Gastrocnemius medialis (tissue), 4 donors: ENCODE data around the gene SGK1. TPM values are rescaled to one million over a fixed set of nuclear protein-coding genes. Genes with fewer than 3 reads are reported as not detected.

Source experiments
- ATAC-seq, 2 donors: fragments of 150-250 bp; one replicate each; pipeline ENCODE4 v1.9.1; 2016
- DNase-seq, 2 donors: peaks; one replicate each; pipeline ENCODE4 v3.0.0-alpha.2; 2019
- H3K27ac ChIP-seq, 4 donors: fragments of 200-600 bp; sonication (generic); 1 replicate in 1 of 4; 2 replicates in 3 of 4; pipeline ENCODE4 v1.5.1; 2016 to 2018; ENCODE audit warnings: mild to moderate bottlenecking in 2 of 4, moderate library complexity in 1 of 4
- H3K27me3 ChIP-seq, 3 donors: fragments of 200-600 bp; sonication (generic) in 2 of 3; 1 replicate in 1 of 3; 2 replicates in 2 of 3; pipeline versions ENCODE4 v1.5.1 to v1.6.0; 2016 to 2019; ENCODE audit warnings: mild to moderate bottlenecking in 1 of 3, moderate library complexity in 1 of 3
- H3K36me3 ChIP-seq, 2 donors: fragments of 200-600 bp; sonication (generic) in 1 of 2; one replicate each; pipeline ENCODE4 v1.5.1; 2017 to 2018
- H3K4me1 ChIP-seq, 2 donors: fragments of 200-600 bp; sonication (generic) in 1 of 2; one replicate each; pipeline ENCODE4 v1.5.1; 2016 to 2017; ENCODE audit warnings: mild to moderate bottlenecking in 2 of 2
- H3K4me3 ChIP-seq, 4 donors: fragments of 200-600 bp; sonication (generic) in 3 of 4; 1 replicate in 1 of 4; 2 replicates in 3 of 4; pipeline ENCODE4 v1.5.1; 2016 to 2019; ENCODE audit warnings: mild to moderate bottlenecking in 2 of 4
- H3K9me3 ChIP-seq, 3 donors: fragments of 200-600 bp; sonication (generic) in 2 of 3; 1 replicate in 1 of 3; 2 replicates in 2 of 3; pipeline ENCODE4 v1.5.1; 2016 to 2019
- POLR2A ChIP-seq, 2 donors: fragments of 450-650 bp; IDR thresholded peaks; one replicate each; pipeline ENCODE4 v1.6.1; 2017; ENCODE audit warnings: antibody characterized with exemption in 2 of 2, mild to moderate bottlenecking in 2 of 2, moderate library complexity in 2 of 2
- in situ Hi-C, 4 donors: fragments of 200-750 bp; cut with MboI; loops; one replicate each; pipeline versions ENCODE4 v1.15.0 to v1.8.0; 2017; ENCODE audit warnings: low sequenced_read_pairs in 4 of 4
- intact Hi-C: fragments of 100-400 bp; cut with DNase I; formaldehyde crosslinking; loops from one replicate; pipeline ENCODE4 v1.15.1; 2023; ENCODE audit warnings: low total_unique reads
- total RNA-seq, 4 donors: library from RNA; depleted of rRNA; stranded (reverse); fragments of >200 nt; gene quantifications; one replicate each; pipeline versions ENCODE4 v1.1.0 to v1.2.3, GENCODE V29; 2016
- TF ChIP-seq, protein P1 (sequence below), 5 experiments: fragments of 450-650 bp in 3 of 5; fragments of 200-600 bp in 2 of 5; sonication (generic) in 2 of 5; IDR thresholded peaks in 4 of 5; conservative IDR thresholded peaks in 1 of 5; 1 replicate in 4 of 5; 2 replicates in 1 of 5; pipeline ENCODE4 v1.5.1; 2016 to 2019; ENCODE audit warnings: antibody characterized with exemption in 5 of 5, mild to moderate bottlenecking in 3 of 5, moderate library complexity in 3 of 5

Gene SGK1
- total RNA-seq, 4 donors from 2014 or later, result 43.7 to 100 (median 56.2) TPM

DNA sequence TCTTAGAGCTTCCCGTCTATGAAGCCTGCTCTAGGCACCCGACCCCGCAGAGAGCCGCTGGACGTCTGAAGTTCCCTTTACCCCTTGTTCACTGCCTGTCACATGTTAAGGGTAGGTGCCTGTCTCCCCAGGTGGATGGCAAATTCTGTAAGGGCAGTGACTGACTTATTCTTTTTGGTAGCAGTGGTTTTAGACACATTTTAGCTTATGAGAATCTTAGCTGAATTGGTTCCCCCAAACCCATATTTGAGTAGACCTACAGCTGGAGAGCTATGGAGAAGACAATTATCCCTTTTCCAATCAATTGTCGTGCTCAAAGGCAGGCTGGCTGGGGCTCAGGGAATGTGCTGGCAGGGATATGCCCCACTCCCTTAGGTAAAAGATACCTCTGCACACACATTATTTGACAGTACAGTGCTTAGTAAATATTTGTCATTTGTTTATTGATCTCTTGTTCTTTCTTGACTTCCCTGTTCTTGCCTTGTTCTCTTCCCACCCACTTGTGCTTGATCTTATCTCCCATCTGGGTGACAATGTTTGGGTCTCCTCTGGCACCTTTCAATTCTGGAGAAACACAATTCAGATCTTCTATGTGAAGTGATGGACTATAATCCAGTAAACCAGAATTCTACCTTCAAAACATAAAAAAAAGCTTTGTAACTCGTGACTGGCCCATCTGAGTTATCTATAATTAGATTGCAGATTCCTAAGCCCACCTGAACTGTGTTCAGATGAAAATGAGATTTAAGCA, 151.2 kb downstream of the SGK1 start:
- ATAC-seq (no peak), DNase-seq (no peak)
- Histone ChIP-seq H3K4me3 (no peak overlapping the region), H3K36me3 (peaks cover 0 to 25% of the 10 kb centered on the region in 2 donors), H3K4me1 (peaks cover 22 to 27% of the 10 kb centered on the region in 2 donors), H3K27ac (peak overlapping the region in 3 of 4 donors; percentile 2 to 39 (median 7)), H3K27me3 (no peaks in the 10 kb centered on the region), H3K9me3 (no peaks in the 10 kb centered on the region)
- intact Hi-C loops (no loop called here), in situ Hi-C loops (loop anchor here in 1 of 4 donors (10.0 to 25.0 kb wide), 2 partner anchors 658 to 721 kb away; no protein-coding TSS in a partner anchor)
- TF ChIP-seq, protein P1, sequence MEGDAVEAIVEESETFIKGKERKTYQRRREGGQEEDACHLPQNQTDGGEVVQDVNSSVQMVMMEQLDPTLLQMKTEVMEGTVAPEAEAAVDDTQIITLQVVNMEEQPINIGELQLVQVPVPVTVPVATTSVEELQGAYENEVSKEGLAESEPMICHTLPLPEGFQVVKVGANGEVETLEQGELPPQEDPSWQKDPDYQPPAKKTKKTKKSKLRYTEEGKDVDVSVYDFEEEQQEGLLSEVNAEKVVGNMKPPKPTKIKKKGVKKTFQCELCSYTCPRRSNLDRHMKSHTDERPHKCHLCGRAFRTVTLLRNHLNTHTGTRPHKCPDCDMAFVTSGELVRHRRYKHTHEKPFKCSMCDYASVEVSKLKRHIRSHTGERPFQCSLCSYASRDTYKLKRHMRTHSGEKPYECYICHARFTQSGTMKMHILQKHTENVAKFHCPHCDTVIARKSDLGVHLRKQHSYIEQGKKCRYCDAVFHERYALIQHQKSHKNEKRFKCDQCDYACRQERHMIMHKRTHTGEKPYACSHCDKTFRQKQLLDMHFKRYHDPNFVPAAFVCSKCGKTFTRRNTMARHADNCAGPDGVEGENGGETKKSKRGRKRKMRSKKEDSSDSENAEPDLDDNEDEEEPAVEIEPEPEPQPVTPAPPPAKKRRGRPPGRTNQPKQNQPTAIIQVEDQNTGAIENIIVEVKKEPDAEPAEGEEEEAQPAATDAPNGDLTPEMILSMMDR (IDR thresholded peaks at IDR 0.05 in 4 of 5, conservative IDR thresholded peaks at IDR 0.05 in 1 of 5), result no peak
- TF ChIP-seq POLR2A (IDR thresholded peaks at IDR 0.05), result no peak

DNA sequence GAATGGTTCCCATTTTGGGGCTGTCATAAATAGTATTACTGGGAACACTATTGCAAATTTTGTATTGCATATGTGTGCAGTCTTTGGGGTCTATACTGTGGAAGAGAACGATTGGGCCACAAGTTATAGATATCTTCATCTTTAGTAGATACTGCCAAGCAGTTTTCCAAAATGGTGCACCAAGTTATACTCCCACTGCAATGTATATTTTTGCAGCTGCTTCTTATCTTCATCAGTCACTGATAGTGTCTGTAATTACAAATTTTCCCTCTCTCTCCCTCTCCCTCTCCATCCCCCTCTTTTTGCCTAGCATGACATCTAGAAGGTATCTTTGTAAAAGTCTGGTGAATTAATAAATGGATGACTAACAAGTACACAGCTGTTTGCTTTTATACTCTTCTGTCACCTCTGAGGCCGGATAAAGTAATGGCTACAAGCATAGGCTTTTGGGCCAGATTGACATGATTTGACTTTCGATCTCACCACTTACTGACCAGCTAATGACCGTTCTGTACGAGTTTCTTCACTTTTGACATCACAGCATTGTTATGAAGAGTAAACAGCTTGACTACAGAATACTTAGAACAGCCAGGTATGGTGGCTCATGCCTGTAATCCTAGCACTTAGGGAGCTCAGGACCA, 152.2 kb downstream of the SGK1 start:
- Histone ChIP-seq H3K36me3 (peaks cover 0 to 15% of the 10 kb centered on the region in 2 donors), H3K4me3 (no peak overlapping the region), H3K27ac (peak overlapping the region in 1 of 4 donors; percentile 39), H3K4me1 (peaks cover 14 to 17% of the 10 kb centered on the region in 2 donors), H3K27me3 (no peaks in the 10 kb centered on the region), H3K9me3 (no peaks in the 10 kb centered on the region)
- DNase-seq, result no peak
- TF ChIP-seq, protein P1 (IDR thresholded peaks at IDR 0.05 in 4 of 5, conservative IDR thresholded peaks at IDR 0.05 in 1 of 5), result no peak
- TF ChIP-seq POLR2A (IDR thresholded peaks at IDR 0.05), result no peak
- intact Hi-C loops (no loop called here), in situ Hi-C loops (loop anchor here in 1 of 4 donors (10.0 to 25.0 kb wide), 2 partner anchors 659 to 722 kb away; no protein-coding TSS in a partner anchor)
- no peak for ATAC-seq

GRCh38 chr6:134164300-134164699, 153.6 kb downstream of the SGK1 start:
- H3K4me1 ChIP-seq, result peaks cover 2 to 3% of the 10 kb centered on the region in 2 donors
- in situ Hi-C loops (loop anchor here in 1 of 4 donors (10.0 to 25.0 kb wide), 2 partner anchors 661 to 723 kb away; no protein-coding TSS in a partner anchor), intact Hi-C loops (no loop called here)
- no peak overlapping the region for H3K4me3 ChIP-seq
- ATAC-seq, result no peak
- H3K27me3 ChIP-seq, result no peaks in the 10 kb centered on the region
- no peak overlapping the region for H3K27ac ChIP-seq
- no peaks in the 10 kb centered on the region for H3K9me3 ChIP-seq
- peaks cover 0 to 2% of the 10 kb centered on the region in 2 donors for H3K36me3 ChIP-seq
- no peak for TF ChIP-seq POLR2A (IDR thresholded peaks at IDR 0.05)
- TF ChIP-seq, protein P1 (IDR thresholded peaks at IDR 0.05 in 4 of 5, conservative IDR thresholded peaks at IDR 0.05 in 1 of 5), result no peak
- no peak for DNase-seq

GRCh38 chr6:134162932-134163331, 155.0 kb downstream of the SGK1 start:
- DNase-seq (no peak), ATAC-seq (no peak)
- no peaks in the 10 kb centered on the region for H3K4me1 ChIP-seq
- H3K9me3 ChIP-seq, result no peaks in the 10 kb centered on the region
- in situ Hi-C loops, result loop anchor here in 1 of 4 donors (10.0 to 25.0 kb wide), 2 partner anchors 662 to 724 kb away; no protein-coding TSS in a partner anchor
- no peaks in the 10 kb centered on the region for H3K27me3 ChIP-seq
- intact Hi-C loops, result no loop called here
- H3K4me3 ChIP-seq, result no peak overlapping the region
- H3K36me3 ChIP-seq, result no peaks in the 10 kb centered on the region
- TF ChIP-seq POLR2A (IDR thresholded peaks at IDR 0.05), result no peak
- TF ChIP-seq, protein P1 (IDR thresholded peaks at IDR 0.05 in 4 of 5, conservative IDR thresholded peaks at IDR 0.05 in 1 of 5), result no peak
- H3K27ac ChIP-seq, result no peak overlapping the region
